NCI-H345 treated with DMSO at 0.1 percent for 48 hours (cell line): Measurements from ENCODE around the gene LRMDA.

Experiments used
- DNase-seq: peaks from one replicate; lab custom pipeline; 2025; ENCODE audit not compliant: unreplicated experiment; lab: John Stamatoyannopoulos, UW

The LRMDA gene

DNA sequence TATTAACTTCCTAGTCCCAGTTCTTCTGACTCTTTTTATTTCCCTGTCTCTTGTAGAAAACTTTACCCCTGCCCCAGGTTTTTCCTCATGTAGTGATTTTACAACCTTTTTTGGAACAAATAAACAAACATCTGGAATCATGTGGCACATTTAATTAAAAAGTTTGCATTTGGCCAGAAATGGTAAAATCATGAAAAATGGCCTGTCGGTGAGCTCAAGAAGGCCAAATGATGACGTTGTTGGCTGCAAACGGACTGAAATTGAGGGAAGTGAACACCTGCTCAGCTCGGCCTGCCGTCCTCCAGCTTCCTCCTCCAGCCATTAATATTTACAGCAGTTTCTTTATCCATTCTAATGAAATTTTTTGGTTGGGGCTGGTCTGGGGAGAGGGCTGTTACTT, 902.8 kb downstream of the LRMDA start:
- DNase-seq, result no peak

DNA sequence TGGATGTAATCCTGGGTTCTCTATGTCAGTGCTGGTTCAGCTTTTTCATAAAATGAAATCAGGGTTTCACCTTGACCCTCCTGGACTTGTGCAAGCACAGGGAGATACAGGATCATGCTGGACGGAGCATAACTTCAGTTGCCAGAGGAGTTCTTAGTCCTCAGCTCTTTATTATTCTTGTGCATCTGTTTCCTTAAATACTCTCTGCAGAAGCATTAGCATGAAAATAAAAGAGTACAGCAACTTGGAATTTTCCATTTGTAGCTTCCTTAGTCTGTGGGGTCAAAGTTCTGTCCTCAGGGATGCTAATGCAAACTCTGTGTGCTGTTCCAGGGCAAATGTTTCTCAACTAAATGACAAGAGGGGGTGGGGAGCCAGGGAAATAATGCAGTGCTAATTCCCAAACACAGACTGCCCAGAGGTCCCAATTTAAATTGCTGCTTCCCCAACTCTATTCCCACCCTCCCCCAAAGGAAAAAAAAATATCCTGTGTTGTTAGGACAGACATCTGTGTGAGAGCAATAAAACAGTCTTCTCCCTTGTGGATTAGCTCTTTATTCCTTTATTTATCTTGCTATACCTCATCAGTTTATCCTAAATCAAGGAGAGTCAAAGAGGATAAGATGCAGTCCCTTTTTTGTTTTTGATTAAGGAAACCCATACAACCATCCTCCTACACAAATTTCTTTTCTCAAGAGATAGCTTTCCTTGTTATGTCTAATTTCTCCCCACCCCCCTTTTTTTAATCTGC, 905.0 kb downstream of the LRMDA start:
- DNase-seq, result no peak

DNA sequence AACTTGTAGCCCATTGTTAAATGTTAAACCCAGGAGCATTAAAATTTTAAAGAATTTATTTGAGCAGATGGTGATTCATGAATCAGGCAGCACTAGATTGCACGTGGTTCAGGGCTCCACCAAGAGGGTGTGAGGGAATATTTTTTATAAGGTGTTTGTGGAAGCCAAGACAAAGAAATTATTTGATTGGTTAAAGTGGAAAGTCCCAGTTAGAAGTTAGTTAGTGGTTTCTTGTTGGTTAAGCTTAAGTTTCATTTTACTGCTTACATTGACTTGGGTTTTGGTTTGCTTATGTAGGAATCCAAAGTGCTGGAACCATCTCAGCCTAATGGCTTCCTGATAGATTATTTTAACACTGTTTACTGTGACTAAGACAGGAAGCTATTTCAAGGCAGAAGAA, 906.2 kb downstream of the LRMDA start:
- no peak for DNase-seq

DNA sequence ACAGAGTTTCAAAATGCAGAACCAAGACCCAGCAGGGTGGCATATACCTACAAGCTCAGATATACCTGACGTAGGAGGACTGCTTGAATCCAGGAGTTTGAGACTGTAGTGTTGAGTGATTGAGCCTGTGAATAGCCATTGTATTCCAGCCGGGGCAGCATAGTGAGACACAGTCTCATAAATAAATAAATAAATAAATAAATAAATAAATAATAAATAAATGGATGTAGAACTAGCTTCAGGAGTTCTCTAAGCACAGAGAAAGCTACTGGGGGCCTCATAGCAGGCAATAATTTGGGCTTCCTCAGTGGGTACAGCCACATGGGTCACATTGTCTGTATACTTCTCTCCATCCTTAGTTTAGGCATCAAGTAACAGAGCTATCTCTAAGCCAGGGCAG, 906.8 kb downstream of the LRMDA start:
- DNase-seq, result no peak

DNA sequence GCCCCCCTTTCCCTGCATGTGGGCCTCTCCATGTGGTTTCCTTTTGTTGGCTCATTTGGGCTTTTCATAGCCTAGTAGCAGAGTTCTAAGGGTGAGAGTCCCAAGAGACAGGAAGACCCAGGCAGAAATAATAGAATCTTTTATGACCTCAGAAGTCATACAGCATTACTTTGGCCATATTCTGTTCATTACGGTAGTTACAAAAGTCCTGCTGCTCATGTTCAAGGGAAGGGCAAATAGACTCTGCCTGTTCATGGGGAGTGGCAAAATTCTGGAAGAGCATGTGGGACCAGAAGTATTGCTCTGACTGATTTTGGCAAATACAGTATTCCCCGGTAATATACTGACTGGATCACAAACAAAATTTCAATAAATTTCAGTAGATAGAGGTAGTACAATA, 910.3 kb downstream of the LRMDA start:
- no peak for DNase-seq

DNA sequence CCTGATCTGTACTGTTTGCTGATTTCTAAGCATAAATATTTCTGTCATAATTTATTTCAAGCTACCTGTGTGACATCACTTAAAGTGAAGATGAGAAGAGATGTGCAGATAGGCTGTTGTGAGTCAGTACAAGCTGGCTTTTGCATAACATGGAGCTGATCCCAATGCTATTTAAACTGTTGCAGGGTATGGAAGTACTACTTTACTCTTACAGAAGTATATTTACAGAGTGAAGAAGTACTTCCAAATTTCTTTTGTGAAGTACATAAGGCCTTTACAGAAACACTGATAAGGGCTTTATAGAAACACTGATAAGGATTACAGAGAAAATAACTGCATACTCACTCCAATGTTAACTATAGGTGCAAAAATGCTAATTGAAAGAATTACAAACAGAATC, 911.6 kb downstream of the LRMDA start:
- no peak for DNase-seq

DNA sequence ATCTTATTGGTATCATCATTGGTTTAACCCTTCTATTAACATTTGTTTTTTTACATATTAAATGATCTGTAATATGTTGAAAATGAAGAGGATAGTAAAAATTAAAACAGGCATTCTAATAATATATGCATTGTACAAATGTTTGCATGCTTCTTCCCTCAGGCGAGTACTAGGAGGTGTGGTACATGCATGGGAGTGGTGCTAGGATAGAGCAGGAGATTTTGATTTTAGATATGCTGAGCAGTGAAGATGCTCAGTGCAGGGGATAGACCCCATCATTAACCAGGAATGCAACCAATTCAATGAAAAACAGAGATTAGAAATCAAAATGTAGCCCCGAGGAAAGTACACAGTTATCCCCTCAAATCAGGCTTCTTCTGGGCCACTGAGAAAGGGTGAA, 916.4 kb downstream of the LRMDA start:
- no peak for DNase-seq

DNA sequence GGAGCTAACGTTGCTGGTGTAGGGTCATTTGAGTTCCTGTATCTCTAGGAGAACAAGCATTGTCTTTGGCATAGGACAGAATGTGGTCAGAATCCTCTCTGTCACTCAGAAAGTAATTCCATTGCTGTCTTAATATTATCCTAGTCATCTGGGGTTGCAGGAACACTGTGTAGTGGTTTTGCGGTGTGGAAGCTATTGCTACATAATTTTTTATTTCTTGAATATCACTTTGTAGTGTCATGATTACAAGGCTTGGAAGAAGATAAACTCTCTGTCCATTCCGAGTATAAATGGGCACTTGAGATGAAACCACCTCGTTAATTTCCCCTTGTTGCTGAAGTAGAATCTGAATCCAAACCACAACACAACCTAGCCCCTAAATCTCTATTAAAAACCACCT, 919.2 kb downstream of the LRMDA start:
- DNase-seq, result no peak

DNA sequence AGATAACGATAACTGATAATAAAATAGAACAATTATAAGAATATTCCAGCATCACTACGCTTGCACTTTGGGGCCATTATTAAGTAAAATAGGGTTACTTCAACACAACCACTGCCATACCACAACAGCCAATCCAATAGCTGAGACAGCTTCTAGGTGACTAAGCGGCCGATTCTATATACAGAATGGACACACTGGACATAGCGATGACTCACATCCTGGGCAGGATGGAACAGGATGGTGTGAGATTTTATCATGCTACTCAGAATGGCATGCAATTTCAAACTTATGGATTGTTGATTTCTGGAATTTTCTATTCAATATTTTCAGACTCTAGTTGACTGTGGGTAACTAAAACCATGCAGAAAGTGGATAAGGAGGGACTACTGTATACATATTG, 920.9 kb downstream of the LRMDA start:
- no peak for DNase-seq

DNA sequence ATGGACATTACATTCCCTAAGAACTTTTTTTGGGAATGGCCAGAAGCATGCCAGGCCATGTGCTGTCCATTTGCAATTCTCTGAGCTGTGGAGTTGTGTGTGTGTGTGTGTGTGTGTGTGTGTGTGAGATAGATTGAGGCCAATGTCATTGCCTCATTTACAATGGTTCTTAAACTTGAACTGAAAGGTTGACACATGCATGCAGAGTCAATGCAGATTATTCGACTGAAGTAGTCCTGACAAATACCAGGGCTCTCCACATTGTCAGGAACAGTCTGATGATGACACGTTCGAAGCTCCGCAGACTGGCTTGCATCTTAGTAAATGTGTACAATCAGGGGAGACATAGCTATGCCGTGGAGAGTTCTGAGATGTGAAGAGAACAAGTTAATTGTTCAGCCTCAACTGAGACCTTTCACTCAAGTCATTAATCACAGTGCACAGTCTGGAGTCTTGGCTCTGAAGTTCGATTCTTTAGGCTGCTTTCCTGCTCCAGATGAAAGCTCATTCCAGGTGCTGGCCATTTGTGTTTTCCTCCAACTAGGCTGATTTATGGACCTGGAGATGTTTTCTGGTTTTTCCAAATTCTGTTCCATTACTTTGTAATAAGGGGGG, 921.9 kb downstream of the LRMDA start:
- no peak for DNase-seq

DNA sequence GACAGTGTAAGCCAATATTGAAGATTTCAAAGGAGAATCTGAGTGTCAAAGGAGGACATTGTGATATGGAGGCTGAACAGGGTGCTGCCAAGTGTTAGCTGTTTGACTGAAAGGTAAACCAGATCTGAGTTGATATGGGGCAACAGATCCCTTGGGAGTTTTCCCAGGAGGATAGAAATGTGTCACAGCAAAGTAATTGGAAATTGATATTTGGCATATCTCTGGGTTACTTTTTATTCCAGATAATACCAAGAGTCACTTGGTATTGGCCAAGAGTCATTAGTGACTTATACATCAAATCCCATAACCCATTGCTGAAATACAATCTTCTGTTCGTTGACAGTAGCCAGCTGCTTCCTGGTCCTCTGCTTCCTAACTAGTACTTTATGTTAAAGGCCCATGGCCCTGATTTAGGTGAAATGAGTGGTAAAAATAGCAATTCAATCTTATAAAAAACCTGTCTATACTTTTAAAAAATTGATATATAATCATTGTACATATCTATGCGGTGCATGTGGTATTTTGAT, 922.9 kb downstream of the LRMDA start:
- DNase-seq, result no peak

DNA sequence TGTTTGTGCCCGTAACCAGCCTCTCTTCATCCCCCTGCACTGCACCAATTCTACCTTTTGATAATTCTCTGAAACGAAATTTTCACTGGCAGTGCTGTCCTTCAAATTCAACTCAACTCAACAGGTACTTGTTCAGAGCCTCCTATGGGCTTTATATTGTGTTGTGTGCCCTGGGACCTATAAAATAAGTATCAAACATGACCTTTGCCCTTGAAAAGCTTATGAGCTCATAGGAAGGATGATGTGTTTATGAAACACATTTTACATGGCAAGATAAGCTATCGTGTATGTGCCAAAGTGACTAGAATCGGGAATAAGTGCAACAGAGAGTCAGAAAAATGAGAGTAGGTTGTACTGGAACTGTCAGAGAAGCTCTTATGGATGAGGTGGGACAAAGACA, 923.5 kb downstream of the LRMDA start:
- no peak for DNase-seq

DNA sequence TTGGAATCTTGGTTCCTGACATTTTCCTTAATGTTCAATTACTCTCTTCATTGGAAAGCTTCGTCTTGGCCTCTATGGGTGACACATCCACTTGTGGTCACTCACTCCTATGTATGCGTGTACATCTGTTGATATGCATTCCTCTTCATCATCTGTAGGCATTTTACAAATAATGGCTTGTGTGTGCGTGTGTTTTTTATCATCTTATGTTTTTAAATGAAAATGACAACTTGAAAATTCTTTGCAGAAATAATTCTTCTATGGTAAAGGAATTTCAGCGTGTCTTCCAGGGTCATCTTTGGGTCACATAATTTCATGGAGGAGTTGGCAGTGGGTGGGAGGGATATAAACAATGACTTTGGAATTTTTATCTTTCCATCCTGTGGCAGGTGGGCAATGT, 925.1 kb downstream of the LRMDA start:
- DNase-seq, result no peak

DNA sequence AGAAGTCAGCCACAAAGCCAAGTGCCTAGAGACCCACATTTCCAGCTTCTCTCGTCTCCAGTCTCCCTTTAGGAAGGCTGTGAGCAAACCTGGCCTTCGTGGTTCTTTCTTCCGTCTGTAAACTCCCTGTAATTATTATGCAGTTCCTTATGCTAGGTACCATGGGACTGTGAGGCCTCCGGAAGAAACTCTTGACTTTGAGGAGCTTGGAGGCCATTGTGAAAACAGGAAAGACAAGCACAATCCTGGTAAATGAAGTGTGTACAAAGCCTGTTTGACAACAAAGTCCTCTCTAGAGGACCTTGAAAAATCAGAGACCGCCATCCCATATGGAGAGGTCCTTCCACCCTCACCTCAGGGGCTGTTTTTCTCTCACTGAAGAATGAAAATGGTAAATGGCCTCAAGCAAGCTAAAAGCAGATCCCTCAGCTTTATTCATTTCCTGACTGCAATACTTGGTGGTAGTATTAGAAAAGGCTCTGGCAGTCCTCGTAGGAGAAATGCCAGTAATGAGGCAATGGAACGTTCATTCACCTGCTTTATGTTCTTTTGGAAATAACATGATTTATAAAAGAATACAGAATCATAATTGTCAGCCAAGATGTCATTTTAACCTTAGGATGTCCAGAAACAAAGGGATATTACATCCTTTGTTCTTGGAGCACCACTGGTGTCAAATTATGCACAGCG, 926.4 kb downstream of the LRMDA start:
- DNase-seq, result no peak

DNA sequence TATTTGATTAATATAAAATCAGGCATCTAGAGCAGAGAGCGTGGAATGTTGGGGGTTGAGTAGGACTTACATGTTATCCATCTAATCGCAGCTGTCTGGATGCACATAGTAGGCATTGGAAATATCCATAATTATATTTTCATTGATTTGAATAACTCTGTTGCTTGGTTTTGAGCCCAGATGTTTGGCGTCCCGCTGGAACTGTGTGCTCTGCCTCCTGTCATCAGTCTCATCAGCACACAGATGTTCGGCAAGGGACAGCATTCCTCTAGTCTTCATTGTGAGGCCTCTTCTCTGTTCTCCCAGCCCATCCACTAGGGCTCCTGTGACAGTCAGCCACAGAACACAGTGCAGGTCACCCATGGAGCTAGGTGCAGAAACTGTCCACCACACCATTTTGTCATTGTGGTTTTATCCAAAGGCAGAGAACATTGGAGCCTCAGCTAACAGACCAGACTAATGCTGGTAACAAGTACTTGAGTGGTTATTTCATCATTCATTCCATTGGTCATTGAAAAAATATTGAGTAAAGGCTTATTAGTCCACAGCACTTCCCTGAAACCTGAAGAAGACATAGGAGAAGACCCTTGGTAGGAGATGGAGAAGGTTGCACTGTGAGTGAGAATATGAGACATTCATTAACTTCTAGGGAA, 927.4 kb downstream of the LRMDA start:
- DNase-seq, result no peak

DNA sequence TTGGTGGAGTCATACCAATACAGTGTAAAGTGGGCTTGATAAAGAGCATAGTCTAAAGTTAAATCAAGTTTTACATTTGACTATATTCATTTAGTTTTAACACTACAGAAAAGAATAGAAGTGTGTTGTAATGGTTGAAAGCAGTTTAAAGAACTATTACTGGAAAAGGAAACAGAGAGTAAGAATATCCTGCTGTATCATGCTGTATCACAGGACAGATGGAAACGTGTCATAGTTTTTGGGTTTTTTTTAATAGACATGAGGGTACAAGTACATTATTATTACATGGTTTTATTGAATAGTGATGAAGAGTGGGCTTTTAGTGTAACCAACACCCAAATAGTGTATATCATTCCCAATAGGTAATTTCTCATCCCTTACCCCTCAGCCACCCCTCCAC, 944.3 kb downstream of the LRMDA start:
- no peak for DNase-seq

DNA sequence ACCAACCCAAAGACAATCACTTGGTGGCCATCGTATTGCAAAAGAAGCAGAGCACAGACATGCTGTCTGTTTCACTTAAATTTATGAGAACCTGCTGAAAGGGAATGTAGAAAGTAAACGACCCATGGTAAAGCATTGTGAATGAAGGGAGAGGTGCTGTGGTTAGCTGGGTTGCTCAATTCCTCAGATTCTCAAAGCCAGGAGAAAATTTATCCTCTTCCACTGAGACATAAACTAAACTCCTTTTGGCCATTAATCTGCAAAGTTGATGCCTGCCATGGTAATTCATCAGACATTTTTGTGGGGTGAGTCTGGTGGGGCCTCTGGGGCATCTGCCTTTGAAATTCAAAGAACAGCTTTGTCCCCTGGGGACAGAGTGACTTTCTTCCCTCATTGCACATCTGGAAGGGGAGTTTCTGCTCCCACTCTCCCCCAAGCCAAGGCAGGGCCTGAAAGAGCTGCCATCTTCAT, 951.0 kb downstream of the LRMDA start:
- DNase-seq, result no peak

DNA sequence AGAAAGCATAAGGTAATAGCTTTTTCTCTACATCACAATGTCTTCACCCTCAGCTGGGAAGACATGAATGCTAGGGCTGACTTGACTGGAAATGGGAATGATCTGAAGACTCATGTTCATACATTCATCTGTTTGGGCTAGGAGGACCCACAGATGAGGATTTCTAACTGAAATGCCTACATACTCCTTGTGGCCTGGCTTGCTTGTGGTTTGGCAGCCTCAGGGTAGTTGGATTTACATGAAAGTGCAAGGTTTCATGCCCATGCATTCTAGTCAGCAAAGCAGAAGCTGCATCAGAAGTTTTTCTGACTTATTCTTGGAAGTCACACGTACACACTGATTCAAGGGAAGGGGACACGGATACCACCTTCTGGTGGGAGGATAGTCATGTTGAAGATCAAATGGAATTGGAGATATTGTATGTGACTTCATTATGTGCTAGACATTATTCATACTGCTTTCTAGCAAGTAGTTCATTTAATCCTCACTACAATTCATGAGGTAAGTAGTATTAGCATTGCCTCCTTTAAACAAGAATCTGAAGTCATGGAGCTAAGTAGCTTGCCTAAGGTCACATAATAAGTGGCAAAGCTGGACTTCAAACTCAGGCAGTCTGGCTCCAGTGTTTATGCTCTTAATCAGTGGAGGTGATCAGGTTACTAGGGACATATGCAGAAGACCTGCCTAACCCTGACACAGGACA, 957.0 kb downstream of the LRMDA start:
- DNase-seq, result no peak

DNA sequence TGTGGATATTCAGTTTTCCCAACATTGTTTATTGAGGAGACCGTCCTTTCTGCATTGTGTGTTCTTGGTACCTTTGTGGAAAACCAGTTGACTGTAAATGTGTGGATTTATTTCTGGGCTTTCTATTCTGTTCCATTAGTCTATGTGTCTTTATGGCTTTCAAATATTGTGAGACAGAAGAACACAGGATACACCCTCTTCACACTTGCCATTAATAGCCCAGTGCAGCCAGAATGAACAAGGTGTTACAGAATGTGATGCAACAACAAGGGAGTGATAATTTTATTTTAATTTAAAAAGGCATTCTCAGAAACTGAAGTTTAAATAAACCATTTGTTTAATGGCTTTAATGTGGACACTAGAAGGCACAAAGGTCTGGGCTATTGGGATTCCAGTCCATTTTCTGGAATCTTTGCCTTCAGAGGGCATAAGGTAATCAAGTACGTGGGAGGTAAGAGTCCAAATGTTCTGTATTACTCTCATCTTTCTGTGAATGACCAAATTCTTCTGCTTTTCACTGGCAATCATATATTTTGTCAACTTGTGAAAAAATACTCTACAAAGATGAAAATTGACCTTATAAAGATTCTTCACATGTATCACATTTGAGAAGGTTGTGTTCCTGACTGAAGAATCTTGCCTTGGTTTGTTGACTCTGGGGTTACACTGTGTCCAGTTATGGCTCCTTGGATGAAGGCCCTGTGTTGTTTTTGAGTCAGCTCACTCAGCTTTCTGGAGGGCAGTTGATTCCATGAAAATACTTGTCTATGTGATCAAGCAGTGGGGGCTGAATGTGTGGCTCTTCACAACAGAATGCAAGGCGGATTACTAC, 962.7 kb downstream of the LRMDA start:
- no peak for DNase-seq

DNA sequence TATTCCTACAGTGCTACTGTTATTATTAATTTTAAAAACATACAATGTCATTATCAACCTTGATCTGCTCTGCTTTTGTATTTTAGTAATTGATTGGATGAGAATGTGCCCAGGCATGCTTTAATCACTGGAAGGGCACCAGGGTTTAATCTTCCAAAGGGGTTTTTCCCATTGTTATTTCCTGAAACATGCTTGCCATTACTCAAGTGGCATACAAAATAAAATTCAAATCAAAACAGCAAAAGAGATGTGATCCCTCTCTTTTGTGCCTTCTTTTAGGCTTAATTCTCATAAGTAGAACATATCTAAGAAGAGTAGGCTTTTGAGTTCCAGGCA, 963.3 kb downstream of the LRMDA start:
- DNase-seq, result no peak
